Neural cell (in vitro differentiated cells): Measurements from ENCODE around the gene PTGIR.

Experiments used
- EZH2 ChIP-seq: fragments of 200-600, 300-800 bp; shearing (Covaris generic), sonication (generic); IDR thresholded peaks from 2 replicates; pipeline ENCODE4 v1.6.1; 2014; ENCODE audit warnings: antibody characterized with exemption, low read length, borderline replicate concordance, mild to moderate bottlenecking; ENCODE audit not compliant: insufficient read depth, poor library complexity, severe bottlenecking
- POLR2AphosphoS5 ChIP-seq: IDR thresholded peaks from 2 replicates; pipeline ENCODE4 v1.6.1; 2012
- SMC3 ChIP-seq: fragments of 450-650 bp; conservative IDR thresholded peaks from 2 replicates; pipeline ENCODE4 v1.6.1; 2014; ENCODE audit warnings: antibody characterized with exemption, mild to moderate bottlenecking, moderate library complexity; ENCODE audit not compliant: poor library complexity

DNA sequence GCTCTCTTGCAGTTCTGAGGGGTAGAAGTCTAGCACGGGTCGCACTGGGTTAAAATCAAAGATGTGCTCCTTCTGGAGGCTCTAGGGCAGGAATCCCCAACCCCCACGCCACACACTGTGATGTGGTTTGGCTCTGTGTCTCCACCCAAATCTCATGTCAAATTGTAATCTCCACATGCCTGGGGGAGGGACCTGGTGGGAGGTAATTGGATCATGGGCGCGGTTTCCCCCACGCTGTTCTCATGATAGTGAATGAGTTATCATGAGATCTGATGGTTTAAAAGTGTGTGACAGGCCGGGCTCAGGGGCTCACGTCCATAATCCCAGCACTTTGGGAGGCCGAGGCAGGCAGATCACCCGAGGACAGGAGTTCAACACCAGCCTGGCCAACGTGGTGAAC, 50.4 kb downstream of the PTGIR start:
- TF ChIP-seq EZH2 (no peak), SMC3 (no peak), POLR2AphosphoS5 (no peak)
